GM19324 (cell line): ENCODE measurements around the gene FKBP3.

ENCODE experiments used
- ATAC-seq: cut with Tn5 transposase; IDR thresholded peaks from one replicate; pipeline ENCODE4 v1.9.1; 2021; ENCODE audit warnings: mild to moderate bottlenecking, moderate library complexity; ENCODE audit not compliant: unreplicated experiment, low FRiP score

Gene FKBP3

GRCh38 chr14:45065956-45066355, 68.3 kb downstream of the FKBP3 start:
- ATAC-seq = no peak
